ACC112 (cell line): Measurements from ENCODE around the gene HEXB.

Experiments used
- H2AFZ ChIP-seq: fragments of 200-600 bp; sonication (generic); one replicate; pipeline ENCODE4 v1.6.0; 2017; ENCODE audit warnings: antibody characterized with exemption, low read length; ENCODE audit not compliant: unreplicated experiment
- H3K27ac ChIP-seq: fragments of 200-600 bp; sonication (generic); 2 replicates; pipeline ENCODE4 v1.5.1; 2014; ENCODE audit warnings: low read depth, mild to moderate bottlenecking, antibody characterized with exemption, low read length, moderate library complexity
- H3K27me3 ChIP-seq: fragments of 200-600 bp; sonication (generic); 2 replicates; pipeline ENCODE4 v1.6.1; 2014; ENCODE audit warnings: mild to moderate bottlenecking, antibody characterized with exemption, low read length, moderate library complexity, mixed read lengths; ENCODE audit not compliant: insufficient read depth
- H3K36me3 ChIP-seq: fragments of 200-600 bp; sonication (generic); 2 replicates; pipeline ENCODE4 v1.6.1; 2016; ENCODE audit warnings: mild to moderate bottlenecking, antibody characterized with exemption, low read length, moderate library complexity, mixed read lengths; ENCODE audit not compliant: insufficient read depth
- H3K4me1 ChIP-seq: fragments of 200-600 bp; sonication (generic); one replicate; pipeline ENCODE4 v1.6.1; 2016; ENCODE audit warnings: low read length, mixed read lengths; ENCODE audit not compliant: insufficient read depth, unreplicated experiment, control insufficient read depth
- H3K4me3 ChIP-seq: fragments of 200-600 bp; sonication (generic); 2 replicates; pipeline ENCODE4 v1.5.1; 2014; ENCODE audit warnings: mild to moderate bottlenecking, low read depth, low read length
- H3K79me2 ChIP-seq: fragments of 200-600 bp; sonication (generic); one replicate; pipeline ENCODE4 v1.6.0; 2016; ENCODE audit warnings: low read length; ENCODE audit not compliant: control insufficient read depth, unreplicated experiment, insufficient read depth

HEXB gene

DNA sequence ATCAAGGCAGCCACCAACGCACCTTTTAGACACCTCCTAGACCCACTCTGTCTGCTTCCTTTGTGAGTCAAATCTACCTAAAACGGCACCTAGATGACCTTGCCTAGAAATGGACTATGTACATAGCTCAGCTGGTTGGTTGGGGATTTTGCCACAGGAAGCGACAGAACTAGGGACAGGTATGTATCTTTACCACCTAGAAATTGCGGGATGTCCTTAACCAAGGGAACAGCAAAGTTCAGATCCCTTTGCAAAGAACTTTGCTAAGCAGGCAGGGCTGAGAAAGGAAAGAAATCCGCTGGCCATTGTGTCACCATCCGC is 42.5 kb upstream of the HEXB start:
- Histone ChIP-seq H3K27me3 (no peaks in the 10 kb centered on the region), H2AFZ (peak overlapping the region; percentile 87), H3K4me3 (peak overlapping the region; percentile 85; the same call in 1 of the 2 replicates), H3K27ac (peak overlapping the region; percentile 85), H3K79me2 (peaks cover 25% of the 10 kb centered on the region), H3K36me3 (no peaks in the 10 kb centered on the region), H3K4me1 (peaks cover 40% of the 10 kb centered on the region)

DNA sequence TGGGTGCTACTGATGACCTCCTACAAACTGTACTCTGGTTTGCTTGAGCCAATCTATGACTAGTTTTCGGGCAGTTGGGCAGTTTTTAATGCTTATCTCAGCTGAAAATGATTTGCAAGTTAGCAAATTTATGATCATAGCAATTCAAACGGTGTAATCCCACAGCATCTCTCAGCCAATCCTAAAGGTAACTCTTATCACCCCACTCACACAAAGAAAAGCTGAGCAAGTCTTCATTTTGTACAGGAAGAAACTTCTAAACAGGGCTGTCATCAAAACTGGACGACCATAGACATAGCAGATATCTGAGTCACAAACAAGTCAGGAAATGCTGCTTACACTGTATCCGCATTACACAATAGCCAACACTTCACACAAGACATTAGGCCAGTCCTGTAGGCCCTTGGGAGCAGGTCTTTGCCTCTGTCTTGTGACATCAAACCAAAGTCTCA is 41.9 kb upstream of the HEXB start:
- Histone ChIP-seq H3K27me3 (no peaks in the 10 kb centered on the region), H3K79me2 (peaks cover 20% of the 10 kb centered on the region), H3K4me3 (peak overlapping the region; percentile 85; the same call in 1 of the 2 replicates), H3K4me1 (peaks cover 36% of the 10 kb centered on the region), H2AFZ (peak overlapping the region; percentile 87), H3K36me3 (no peaks in the 10 kb centered on the region), H3K27ac (peak overlapping the region; percentile 85)

DNA sequence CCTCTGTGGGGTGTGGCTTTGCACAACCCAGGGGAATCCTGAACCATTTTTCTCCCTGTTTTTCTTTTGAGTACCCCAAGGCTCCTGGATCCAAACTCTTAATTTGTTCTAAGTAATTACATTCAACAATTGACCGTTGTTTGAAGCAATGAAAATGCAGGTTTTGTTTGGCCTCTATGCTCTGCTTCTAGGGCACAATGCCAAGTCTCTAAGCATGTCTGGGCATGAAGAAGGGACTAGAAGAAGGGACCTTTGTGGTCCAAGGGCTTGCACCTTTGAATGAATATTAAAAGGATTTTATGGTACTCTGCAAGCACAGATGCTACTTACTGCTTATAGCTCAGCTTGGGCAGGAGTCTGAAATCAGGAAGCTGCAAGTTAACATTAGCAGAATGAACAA is 37.9 kb upstream of the HEXB start:
- H2AFZ ChIP-seq = no peak overlapping the region
- H3K4me1 ChIP-seq = peaks cover 35% of the 10 kb centered on the region

DNA sequence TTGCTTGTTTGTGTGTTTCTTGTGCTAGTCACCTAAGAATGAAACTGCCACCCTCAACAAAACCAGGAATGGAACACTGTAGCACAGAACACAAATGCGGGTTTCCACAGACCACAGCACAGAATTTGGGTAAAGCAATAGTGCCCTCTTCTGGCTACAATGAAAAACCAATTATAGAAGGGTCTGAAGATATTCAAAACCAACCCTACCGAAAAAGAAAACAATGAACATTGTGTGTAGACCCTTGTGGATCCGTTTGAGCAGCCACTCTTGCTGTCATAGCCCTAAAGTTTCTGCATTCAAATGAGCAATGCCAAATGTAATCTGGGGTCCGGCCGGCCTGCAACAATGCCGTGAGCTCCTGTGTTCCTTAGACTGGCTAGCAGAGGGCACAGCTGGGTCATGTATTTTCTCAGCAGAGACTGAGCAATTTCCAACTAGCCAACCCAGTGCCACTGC is 36.2 kb upstream of the HEXB start:
- H2AFZ ChIP-seq = peak overlapping the region; percentile 18
- peaks cover 17% of the 10 kb centered on the region for H3K4me1 ChIP-seq

More for the DNA sequence above, 37.9 kb upstream of the HEXB start:
- Histone ChIP-seq H3K27ac (no peak overlapping the region), H3K27me3 (no peaks in the 10 kb centered on the region), H3K79me2 (no peaks in the 10 kb centered on the region), H3K4me3 (no peak overlapping the region), H3K36me3 (no peaks in the 10 kb centered on the region)

DNA sequence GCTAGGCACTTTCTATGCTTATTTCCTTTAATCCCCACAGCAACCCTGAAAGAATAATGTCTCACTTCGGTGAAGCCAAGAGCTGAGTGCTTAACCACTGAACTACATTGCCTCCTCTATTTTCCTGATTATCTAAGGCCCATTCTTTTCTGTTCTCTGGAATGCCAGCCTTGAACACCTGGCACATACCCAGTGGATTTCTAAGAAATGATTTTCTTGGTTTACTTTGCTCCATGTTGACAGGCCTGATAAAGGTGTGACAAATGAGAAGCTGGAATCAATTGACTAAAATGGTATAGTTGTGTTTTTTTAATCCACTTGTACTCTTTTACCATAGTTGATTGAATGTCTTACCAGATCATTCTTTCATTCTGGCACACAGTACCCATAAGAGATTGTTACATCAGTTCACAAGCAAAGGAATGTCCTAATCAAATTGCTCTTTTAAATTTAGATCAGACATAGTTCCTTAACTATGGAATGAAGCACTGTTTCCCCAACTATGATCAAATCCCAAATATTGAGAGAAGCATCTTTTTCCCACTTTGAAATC is 35.5 kb upstream of the HEXB start:
- Histone ChIP-seq H3K36me3 (no peaks in the 10 kb centered on the region), H3K79me2 (no peaks in the 10 kb centered on the region), H2AFZ (no peak overlapping the region), H3K27me3 (no peaks in the 10 kb centered on the region), H3K4me3 (no peak overlapping the region), H3K4me1 (peaks cover 13% of the 10 kb centered on the region), H3K27ac (no peak overlapping the region)

More for the DNA sequence above, 36.2 kb upstream of the HEXB start:
- no peak overlapping the region for H3K27ac ChIP-seq
- H3K4me3 ChIP-seq = no peak overlapping the region
- no peaks in the 10 kb centered on the region for H3K79me2 ChIP-seq
- H3K36me3 ChIP-seq = no peaks in the 10 kb centered on the region
- no peaks in the 10 kb centered on the region for H3K27me3 ChIP-seq

DNA sequence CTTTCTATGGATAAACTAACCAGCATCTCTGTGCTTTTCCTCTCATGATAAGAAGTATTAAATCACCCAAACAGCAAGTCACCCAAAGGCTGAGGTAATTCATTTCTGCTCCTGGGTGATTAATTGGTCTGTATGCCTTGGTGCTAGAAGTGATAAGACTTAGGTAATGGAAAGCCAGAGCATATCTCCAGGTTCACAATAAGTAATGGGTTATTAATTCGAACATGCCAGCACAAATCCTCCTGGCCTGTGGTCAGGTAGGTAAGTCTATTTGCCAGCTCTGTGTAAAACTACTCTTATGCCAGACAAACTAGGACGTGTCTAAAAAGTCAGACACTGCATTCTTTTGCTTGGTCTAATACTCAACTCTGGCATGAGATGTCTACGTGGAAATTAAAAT is 33.3 kb upstream of the HEXB start:
- H3K79me2 ChIP-seq = no peaks in the 10 kb centered on the region
- H2AFZ ChIP-seq = no peak overlapping the region
- no peaks in the 10 kb centered on the region for H3K36me3 ChIP-seq
- H3K4me1 ChIP-seq = peaks cover 13% of the 10 kb centered on the region
- no peak overlapping the region for H3K27ac ChIP-seq
- H3K27me3 ChIP-seq = no peaks in the 10 kb centered on the region
- H3K4me3 ChIP-seq = no peak overlapping the region

DNA sequence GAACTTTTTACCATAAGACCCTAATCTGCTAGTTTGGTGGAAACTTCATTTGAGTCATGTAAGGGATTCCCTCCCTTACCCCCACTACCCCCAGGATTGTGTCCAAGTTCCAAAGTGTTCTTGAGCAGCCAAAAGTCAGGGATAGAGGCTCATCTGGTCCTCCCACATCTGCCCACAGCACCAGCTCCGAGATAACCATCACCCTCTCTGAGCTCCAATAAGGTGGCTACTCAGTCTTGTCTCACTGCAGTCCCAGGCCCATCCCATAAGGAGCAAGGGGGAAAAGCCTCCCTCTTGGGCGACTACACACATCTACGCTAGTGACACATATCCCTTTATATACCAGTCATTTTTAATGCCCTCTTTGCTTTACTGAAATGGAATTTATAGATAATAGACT is 32.5 kb upstream of the HEXB start:
- H3K36me3 ChIP-seq = no peaks in the 10 kb centered on the region
- no peak overlapping the region for H3K4me3 ChIP-seq
- no peak overlapping the region for H2AFZ ChIP-seq
- no peaks in the 10 kb centered on the region for H3K79me2 ChIP-seq
- no peaks in the 10 kb centered on the region for H3K27me3 ChIP-seq
- no peak overlapping the region for H3K27ac ChIP-seq
- peaks cover 6% of the 10 kb centered on the region for H3K4me1 ChIP-seq

DNA sequence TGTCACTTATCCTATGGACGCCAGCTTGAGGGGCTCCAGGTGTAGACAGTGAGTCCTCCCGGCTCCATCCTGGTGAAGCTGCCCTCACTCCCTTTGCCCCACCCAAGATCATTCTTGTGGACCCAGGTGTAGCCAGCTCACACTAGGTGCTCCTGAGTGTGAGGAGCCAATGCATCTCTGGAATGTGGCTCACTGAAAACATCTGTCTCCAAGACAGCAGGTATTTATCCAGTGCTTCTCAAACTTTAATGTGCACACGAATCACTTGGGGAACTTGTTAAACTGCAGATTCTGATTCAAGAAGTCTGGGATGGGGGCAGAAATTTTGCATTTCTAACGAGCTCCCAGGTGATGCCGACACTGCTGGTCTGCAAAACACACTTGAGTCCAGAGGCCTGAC is 31.0 kb upstream of the HEXB start:
- no peak overlapping the region for H2AFZ ChIP-seq

DNA sequence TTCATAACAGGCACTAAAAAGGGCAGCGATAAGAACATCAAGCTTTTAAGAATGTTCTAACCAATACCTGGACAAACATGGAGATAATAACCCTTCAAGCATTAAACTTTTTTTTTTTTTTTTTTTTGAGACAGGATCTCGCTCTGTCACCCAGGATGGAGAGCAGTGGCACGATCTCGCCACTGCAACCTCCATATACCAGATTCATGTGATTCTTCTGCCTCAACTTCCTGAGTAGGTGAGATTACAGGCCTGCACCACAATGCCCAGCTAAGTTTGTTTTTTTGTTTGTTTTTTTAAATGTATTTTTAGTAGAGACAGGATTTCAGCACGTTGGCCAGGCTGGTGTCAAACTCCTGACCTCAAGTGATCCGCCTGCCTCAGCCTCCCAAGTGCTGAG is 29.8 kb upstream of the HEXB start:
- no peak overlapping the region for H3K27ac ChIP-seq
- no peaks in the 10 kb centered on the region for H3K36me3 ChIP-seq
- no peak overlapping the region for H3K4me3 ChIP-seq
- no peaks in the 10 kb centered on the region for H3K4me1 ChIP-seq
- no peak overlapping the region for H2AFZ ChIP-seq
- no peaks in the 10 kb centered on the region for H3K27me3 ChIP-seq
- no peaks in the 10 kb centered on the region for H3K79me2 ChIP-seq

More for the DNA sequence above, 31.0 kb upstream of the HEXB start:
- Histone ChIP-seq H3K27ac (no peak overlapping the region), H3K79me2 (no peaks in the 10 kb centered on the region), H3K4me3 (no peak overlapping the region), H3K36me3 (no peaks in the 10 kb centered on the region), H3K27me3 (no peaks in the 10 kb centered on the region), H3K4me1 (no peaks in the 10 kb centered on the region)

DNA sequence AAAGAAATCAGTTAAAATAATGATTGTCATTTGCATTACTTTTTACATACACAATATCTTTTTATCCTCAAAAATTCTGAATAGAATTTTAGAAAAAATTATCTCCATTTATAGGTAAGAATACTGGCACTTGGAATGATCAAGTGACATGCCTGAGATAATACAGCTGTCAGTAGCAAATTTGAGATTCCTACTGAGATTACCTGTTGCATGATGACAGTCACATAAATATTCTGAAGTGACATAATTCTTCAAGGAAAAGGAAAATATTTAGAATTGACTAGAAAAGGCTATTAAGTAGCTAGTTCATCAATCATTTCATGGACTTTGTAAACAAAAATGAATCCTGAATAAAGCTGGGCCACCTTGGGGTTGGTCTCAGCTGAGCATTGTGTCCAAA is 29.3 kb upstream of the HEXB start:
- Histone ChIP-seq H3K79me2 (no peaks in the 10 kb centered on the region), H3K4me3 (no peak overlapping the region), H3K27ac (no peak overlapping the region), H3K27me3 (no peaks in the 10 kb centered on the region), H3K36me3 (no peaks in the 10 kb centered on the region), H3K4me1 (peaks cover 4% of the 10 kb centered on the region), H2AFZ (no peak overlapping the region)

DNA sequence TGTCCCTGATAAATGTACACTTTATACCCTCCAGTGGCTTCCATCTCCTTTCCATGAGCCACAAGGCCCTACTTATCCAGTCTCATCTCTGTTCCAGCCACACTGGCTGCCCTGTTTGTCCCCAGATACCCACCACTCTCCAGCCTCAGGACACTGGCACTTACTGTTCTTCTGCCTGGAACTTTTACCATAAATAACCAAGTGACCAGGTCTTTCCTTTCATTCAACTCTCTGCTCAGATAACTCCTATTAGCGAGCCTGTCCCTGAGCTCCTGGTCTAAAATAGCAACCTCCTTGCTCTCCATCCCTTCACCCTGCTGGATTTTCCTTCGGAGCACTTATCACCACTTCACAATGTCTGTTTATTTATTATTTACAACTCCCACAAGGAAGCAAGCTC is 27.9 kb upstream of the HEXB start:
- Histone ChIP-seq H2AFZ (no peak overlapping the region), H3K4me3 (no peak overlapping the region), H3K36me3 (no peaks in the 10 kb centered on the region), H3K79me2 (no peaks in the 10 kb centered on the region), H3K27me3 (no peaks in the 10 kb centered on the region), H3K27ac (no peak overlapping the region), H3K4me1 (peaks cover 9% of the 10 kb centered on the region)
